Stimulated activated CD4-positive, alpha-beta T cell treated with anti-CD3 and anti-CD28 coated beads, Interleukin-15, amount 100 ng/mL, for 1 hour (primary cell): ENCODE data around the gene SAMD1.
"Not testable (repeated sequence)": the region's sequence is repeated elsewhere in the genome, so short reads cannot be mapped to it uniquely, and the experiment has no call there.

Experiments
- DNase-seq, 2 donors: peaks; one replicate each; pipeline ENCODE4 v3.0.0-alpha.2; 2020; ENCODE audit warnings: low read depth in 1 of 2, low spot score in 1 of 2

Gene SAMD1

GRCh38 chr19:14042659-14043608 lies 47.6 kb downstream of the SAMD1 start:
- not testable (repeated sequence) for DNase-seq

GRCh38 chr19:14039181-14039580 lies 51.4 kb downstream of the SAMD1 start:
- DNase-seq, result no peak
